GM12865 (cell line): ENCODE data around the gene ARHGEF11.

Source experiments
- DNase-seq: peaks from one replicate; pipeline ENCODE4 v3.0.0; 2010; ENCODE audit warnings: low read depth
- H3K4me3 ChIP-seq: 2 replicates; pipeline ENCODE4 v1.5.1; 2011; ENCODE audit warnings: mild to moderate bottlenecking, low read depth, low read length, control low read depth
- CTCF ChIP-seq: IDR thresholded peaks from 2 replicates; pipeline ENCODE4 v1.5.1; 2011; ENCODE audit warnings: low read length, control low read depth, low read depth, inconsistent platforms; ENCODE audit not compliant: insufficient read depth; ENCODE audit errors: missing control alignments

The ARHGEF11 gene, protein sequence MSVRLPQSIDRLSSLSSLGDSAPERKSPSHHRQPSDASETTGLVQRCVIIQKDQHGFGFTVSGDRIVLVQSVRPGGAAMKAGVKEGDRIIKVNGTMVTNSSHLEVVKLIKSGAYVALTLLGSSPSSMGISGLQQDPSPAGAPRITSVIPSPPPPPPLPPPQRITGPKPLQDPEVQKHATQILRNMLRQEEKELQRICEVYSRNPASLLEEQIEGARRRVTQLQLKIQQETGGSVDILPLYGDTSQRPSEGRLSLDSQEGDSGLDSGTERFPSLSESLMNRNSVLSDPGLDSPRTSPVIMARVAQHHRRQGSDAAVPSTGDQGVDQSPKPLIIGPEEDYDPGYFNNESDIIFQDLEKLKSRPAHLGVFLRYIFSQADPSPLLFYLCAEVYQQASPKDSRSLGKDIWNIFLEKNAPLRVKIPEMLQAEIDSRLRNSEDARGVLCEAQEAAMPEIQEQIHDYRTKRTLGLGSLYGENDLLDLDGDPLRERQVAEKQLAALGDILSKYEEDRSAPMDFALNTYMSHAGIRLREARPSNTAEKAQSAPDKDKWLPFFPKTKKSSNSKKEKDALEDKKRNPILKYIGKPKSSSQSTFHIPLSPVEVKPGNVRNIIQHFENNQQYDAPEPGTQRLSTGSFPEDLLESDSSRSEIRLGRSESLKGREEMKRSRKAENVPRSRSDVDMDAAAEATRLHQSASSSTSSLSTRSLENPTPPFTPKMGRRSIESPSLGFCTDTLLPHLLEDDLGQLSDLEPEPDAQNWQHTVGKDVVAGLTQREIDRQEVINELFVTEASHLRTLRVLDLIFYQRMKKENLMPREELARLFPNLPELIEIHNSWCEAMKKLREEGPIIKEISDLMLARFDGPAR (N-terminal part only)

DNA sequence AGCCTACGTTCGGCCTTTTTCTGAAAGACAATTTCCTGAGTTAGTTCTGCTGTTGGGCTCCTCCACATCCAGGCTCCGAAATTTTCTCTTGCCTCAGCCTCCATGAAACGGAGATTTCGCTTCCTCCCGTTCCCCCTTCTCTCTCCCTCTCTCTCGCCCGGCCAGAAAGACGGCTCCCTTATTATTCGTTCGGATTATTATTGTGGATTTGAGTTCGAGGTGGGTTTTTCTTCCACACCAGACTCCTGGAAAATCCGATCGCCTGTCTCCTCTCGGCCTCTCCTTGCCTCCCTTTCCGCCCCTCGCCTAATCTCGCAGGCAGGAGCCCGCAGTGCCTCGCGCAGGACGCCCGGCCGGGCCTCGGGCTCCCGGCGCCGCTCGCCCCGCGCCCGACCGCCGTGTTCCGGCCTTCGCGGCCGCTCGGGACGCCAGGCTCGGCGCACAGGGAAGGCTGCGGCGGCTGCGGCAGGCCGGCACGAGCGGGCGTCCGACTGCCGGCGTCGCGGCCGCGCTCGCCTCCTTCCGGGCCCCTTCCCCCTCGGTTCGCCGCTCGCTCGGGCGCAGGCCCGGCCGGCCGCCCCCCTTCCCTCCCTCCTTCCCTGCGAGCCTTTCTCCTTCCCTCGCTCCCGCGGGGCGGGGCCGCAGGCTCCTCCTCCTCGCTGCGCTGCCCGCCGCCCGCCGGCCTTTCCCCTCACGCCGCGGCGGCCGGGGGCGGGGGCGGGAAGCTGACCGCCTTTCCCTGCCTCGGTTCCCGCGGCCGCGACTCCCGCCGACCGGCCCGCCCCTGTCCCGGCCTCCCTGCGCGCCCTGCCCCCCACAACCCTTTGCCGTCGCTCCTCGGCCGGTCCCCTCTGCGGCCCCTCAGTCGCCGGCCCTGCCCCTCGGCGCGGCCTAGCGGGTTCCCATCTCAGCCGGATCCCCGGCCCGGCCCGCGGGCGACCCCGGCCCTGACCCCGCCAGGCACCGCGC is at the start of gene ARHGEF11:
Gene ARHGEF11 (minus strand): TSS at position 493 of the 969 bp plus-strand sequence. CDS start 1,412 bp downstream, outside the sequence.
- peak within 1 kb of the TSS; percentile 76 for H3K4me3 ChIP-seq
- no peak for TF ChIP-seq CTCF
- DNase-seq = peak; percentile 82

DNA sequence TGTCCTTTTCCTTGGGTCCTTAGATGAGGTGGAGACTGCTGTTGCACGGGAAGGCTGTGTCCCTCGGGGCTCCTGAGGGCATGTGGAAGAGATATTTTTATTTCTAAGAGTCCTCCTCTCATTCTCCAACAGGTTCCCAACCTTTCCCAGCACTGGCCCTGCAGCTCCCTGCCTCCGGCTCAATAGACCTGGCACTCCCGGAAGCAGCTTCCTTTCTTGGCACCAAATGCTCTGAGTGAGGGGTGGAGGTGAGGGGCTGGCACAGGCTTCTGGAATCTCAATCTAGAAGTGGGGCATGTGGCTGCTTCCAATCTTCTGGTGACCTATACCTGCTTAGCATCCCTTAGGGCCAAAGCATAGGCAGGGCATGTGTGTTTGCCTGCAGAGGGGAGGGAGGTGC is 49.5 kb upstream of the ARHGEF11 start:
- no peak for TF ChIP-seq CTCF
- no peak for DNase-seq
- no peak overlapping the region for H3K4me3 ChIP-seq

DNA sequence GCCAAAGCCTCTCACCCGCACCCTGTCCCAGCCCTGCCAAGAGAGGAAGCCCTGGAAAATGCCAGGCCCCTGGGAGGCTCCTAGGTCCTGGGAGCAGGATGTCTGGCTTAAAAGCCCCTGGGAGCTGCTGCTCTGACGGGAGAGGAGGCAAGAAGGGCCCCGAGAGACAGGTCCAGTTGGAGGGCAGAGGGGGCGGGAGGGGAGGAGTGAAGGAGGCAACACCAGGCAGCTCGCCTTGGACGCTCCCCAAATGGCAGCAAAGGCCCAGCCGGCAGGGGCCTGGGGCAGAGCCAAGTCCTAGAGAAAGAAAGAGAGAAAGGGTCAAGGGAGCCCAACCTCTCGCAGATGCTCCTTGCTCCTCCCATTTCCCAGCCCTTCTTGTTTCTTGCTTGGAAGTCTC is 47.3 kb upstream of the ARHGEF11 start:
- H3K4me3 ChIP-seq = no peak overlapping the region
- TF ChIP-seq CTCF = no peak
- DNase-seq = no peak

DNA sequence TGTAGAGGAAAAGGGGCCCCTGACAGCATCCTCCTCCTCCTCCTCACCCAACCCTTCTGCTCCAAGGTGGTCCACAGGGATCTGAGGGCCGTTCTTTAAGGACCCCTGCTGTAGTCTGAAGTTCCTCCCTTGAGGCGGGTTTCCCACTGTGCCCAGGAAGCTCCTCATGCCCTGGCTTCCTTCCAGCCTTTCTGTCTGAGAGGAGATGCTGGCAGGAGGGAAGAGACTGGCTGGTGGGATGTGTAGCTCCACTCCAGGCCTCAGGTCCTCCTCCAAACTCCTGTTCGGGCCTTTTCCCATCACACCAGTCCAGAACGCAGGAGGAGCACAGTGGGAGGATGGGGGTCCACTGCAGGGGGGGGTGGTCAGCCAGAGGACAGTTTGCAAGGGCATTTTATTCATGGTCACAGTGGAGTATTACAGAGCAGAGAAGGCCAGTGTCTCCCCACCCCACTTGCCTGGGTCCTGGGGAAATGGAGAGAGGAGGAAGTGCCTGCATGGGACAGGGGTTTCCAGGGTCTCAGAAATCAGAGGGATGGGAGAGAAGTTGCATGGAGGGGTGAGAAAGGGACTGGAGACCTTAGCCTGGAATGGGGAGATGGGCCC is 46.2 kb upstream of the ARHGEF11 start:
- DNase-seq = no peak
- H3K4me3 ChIP-seq = no peak overlapping the region
- no peak for TF ChIP-seq CTCF

DNA sequence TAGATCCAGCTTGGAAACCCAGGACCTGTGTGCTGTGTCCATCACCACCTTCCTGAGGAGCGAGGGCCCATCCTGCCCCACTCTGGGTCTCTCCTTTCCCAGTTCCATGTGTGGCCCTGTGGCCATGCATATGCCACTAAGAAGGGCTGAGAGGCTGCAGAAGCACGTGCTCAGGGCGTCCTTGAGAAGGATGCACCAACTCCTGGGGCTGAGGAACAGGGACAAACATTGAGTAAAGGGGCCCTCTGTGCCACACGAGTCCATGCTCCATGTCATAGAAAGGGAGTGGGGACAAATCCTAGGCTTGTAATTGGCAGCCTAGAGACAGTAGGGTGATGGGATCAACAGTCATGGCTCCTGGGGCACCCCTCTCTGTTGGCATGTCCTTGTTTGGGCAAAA is 45.6 kb upstream of the ARHGEF11 start:
- no peak for DNase-seq
- TF ChIP-seq CTCF = no peak
- H3K4me3 ChIP-seq = no peak overlapping the region

DNA sequence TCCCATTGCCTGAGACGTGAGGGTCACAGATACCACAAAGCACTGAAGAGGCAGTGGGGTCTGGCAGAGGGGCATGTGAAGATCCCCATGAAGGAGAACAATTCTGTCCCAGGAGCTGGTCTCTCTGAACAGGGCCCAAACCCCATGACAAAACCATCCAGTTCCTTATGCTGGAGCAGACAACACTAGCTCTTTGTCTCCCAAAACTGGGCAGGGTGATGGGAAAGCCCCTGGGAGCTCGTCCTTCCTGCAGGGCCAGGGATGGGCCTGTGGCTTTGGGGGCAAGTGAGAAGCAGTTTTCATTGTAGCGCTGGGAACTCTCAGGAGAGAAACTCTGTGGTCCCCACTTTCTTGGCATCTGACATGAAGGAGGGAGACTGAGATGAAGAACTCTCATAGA is 45.2 kb upstream of the ARHGEF11 start:
- no peak for DNase-seq
- H3K4me3 ChIP-seq = no peak overlapping the region
- TF ChIP-seq CTCF = no peak
